Mucosa of rectum (tissue), 2 donors: ENCODE measurements around the gene ATF7.
"Not testable (repeated sequence)": the region's sequence is repeated elsewhere in the genome, so short reads cannot be mapped to it uniquely, and the experiment has no call there.

Experiments used
- H3K27ac ChIP-seq, 2 donors: one replicate each; pipeline ENCODE4 v1.7.0; 2013; ENCODE audit warnings: inconsistent platforms in 2 of 2, low read depth in 2 of 2, low read length in 2 of 2
- H3K27me3 ChIP-seq, 2 donors: one replicate each; pipeline ENCODE4 v1.7.0; 2013; ENCODE audit warnings: low read length in 2 of 2; ENCODE audit not compliant: control insufficient read depth in 2 of 2, insufficient read depth in 2 of 2
- H3K36me3 ChIP-seq, 2 donors: one replicate each; pipeline ENCODE4 v1.7.0; 2013; ENCODE audit warnings: low read length in 2 of 2; ENCODE audit not compliant: control insufficient read depth in 2 of 2, insufficient read depth in 2 of 2
- H3K4me1 ChIP-seq, 2 donors: one replicate each; pipeline ENCODE4 v1.7.0; 2013; ENCODE audit warnings: low read length in 2 of 2, mild to moderate bottlenecking in 1 of 2; ENCODE audit not compliant: control insufficient read depth in 2 of 2, insufficient read depth in 2 of 2
- H3K4me3 ChIP-seq, 2 donors: one replicate each; pipeline ENCODE4 v1.7.0; 2013; ENCODE audit warnings: low read length in 2 of 2
- H3K9ac ChIP-seq, 2 donors: one replicate each; pipeline ENCODE4 v1.7.0; 2013; ENCODE audit warnings: low read length in 2 of 2, low read depth in 1 of 2, mild to moderate bottlenecking in 1 of 2
- H3K9me3 ChIP-seq, 2 donors: one replicate each; pipeline ENCODE4 v1.7.0; 2013; ENCODE audit warnings: low read length in 2 of 2; ENCODE audit not compliant: control insufficient read depth in 2 of 2
- donor health status: healthy.
- donor health status: Normal muscosa, but diverticular disease.

The ATF7 gene

GRCh38 chr12:53657041-53657440, 30.9 kb upstream of the ATF7 start:
- Histone ChIP-seq H3K9me3 (no peaks in the 10 kb centered on the region), H3K4me1 (peaks cover 16 to 24% of the 10 kb centered on the region in 2 donors), H3K36me3 (no peaks in the 10 kb centered on the region), H3K27ac (no peak overlapping the region), H3K4me3 (no peak overlapping the region), H3K9ac (no peak overlapping the region), H3K27me3 (no peaks in the 10 kb centered on the region)

- Histone ChIP-seq H3K9me3 (no peaks in the 10 kb centered on the region), H3K9ac (no peak overlapping the region), H3K27ac (no peak overlapping the region), H3K27me3 (no peaks in the 10 kb centered on the region), H3K36me3 (no peaks in the 10 kb centered on the region), H3K4me1 (peaks cover 3 to 6% of the 10 kb centered on the region in 2 donors), H3K4me3 (no peak overlapping the region)
Measured at GRCh38 chr12:53653595-53653994, 27.4 kb upstream of the ATF7 start.

- no peak overlapping the region for H3K27ac ChIP-seq
- no peaks in the 10 kb centered on the region for H3K27me3 ChIP-seq
- H3K36me3 ChIP-seq: no peaks in the 10 kb centered on the region
- no peak overlapping the region for H3K4me3 ChIP-seq
- H3K9ac ChIP-seq: no peak overlapping the region
- H3K4me1 ChIP-seq: no peaks in the 10 kb centered on the region
- H3K9me3 ChIP-seq: no peaks in the 10 kb centered on the region
Measured at GRCh38 chr12:53652366-53652765, 26.2 kb upstream of the ATF7 start.

GRCh38 chr12:53651737-53652136, 25.6 kb upstream of the ATF7 start:
- no peak overlapping the region for H3K4me3 ChIP-seq
- no peaks in the 10 kb centered on the region for H3K4me1 ChIP-seq
- no peak overlapping the region for H3K27ac ChIP-seq
- H3K9me3 ChIP-seq: no peaks in the 10 kb centered on the region
- no peaks in the 10 kb centered on the region for H3K27me3 ChIP-seq
- no peaks in the 10 kb centered on the region for H3K36me3 ChIP-seq
- H3K9ac ChIP-seq: no peak overlapping the region

- not testable (repeated sequence) for H3K27ac ChIP-seq, H3K4me1 ChIP-seq, H3K9me3 ChIP-seq, H3K4me3 ChIP-seq, H3K27me3 ChIP-seq, H3K36me3 ChIP-seq, H3K9ac ChIP-seq
Measured at GRCh38 chr12:53646300-53646699, 20.1 kb upstream of the ATF7 start.

GRCh38 chr12:53645165-53645564, 19.0 kb upstream of the ATF7 start:
- no peak overlapping the region for H3K4me3 ChIP-seq
- H3K9ac ChIP-seq: no peak overlapping the region
- no peaks in the 10 kb centered on the region for H3K9me3 ChIP-seq
- no peaks in the 10 kb centered on the region for H3K36me3 ChIP-seq
- no peaks in the 10 kb centered on the region for H3K4me1 ChIP-seq
- H3K27me3 ChIP-seq: no peaks in the 10 kb centered on the region
- H3K27ac ChIP-seq: no peak overlapping the region

GRCh38 chr12:53644133-53644532, 18.0 kb upstream of the ATF7 start:
- Histone ChIP-seq H3K27ac (no peak overlapping the region), H3K36me3 (no peaks in the 10 kb centered on the region), H3K4me1 (no peaks in the 10 kb centered on the region), H3K9ac (no peak overlapping the region), H3K4me3 (no peak overlapping the region), H3K27me3 (no peaks in the 10 kb centered on the region), H3K9me3 (no peaks in the 10 kb centered on the region)

- no peaks in the 10 kb centered on the region for H3K36me3 ChIP-seq
- H3K4me3 ChIP-seq: no peak overlapping the region
- no peaks in the 10 kb centered on the region for H3K27me3 ChIP-seq
- no peak overlapping the region for H3K27ac ChIP-seq
- H3K4me1 ChIP-seq: no peaks in the 10 kb centered on the region
- no peaks in the 10 kb centered on the region for H3K9me3 ChIP-seq
- no peak overlapping the region for H3K9ac ChIP-seq
Measured at GRCh38 chr12:53643232-53643979, 17.2 kb upstream of the ATF7 start.

- H3K9me3 ChIP-seq: no peaks in the 10 kb centered on the region
- H3K4me1 ChIP-seq: no peaks in the 10 kb centered on the region
- H3K36me3 ChIP-seq: no peaks in the 10 kb centered on the region
- no peak overlapping the region for H3K27ac ChIP-seq
- no peak overlapping the region for H3K9ac ChIP-seq
- no peak overlapping the region for H3K4me3 ChIP-seq
- no peaks in the 10 kb centered on the region for H3K27me3 ChIP-seq
Measured at GRCh38 chr12:53638057-53638456, 11.9 kb upstream of the ATF7 start.

- no peak overlapping the region for H3K27ac ChIP-seq
- no peak overlapping the region for H3K4me3 ChIP-seq
- no peaks in the 10 kb centered on the region for H3K9me3 ChIP-seq
- no peaks in the 10 kb centered on the region for H3K4me1 ChIP-seq
- no peaks in the 10 kb centered on the region for H3K36me3 ChIP-seq
- no peak overlapping the region for H3K9ac ChIP-seq
- no peaks in the 10 kb centered on the region for H3K27me3 ChIP-seq
Measured at GRCh38 chr12:53636641-53637040, 10.5 kb upstream of the ATF7 start.

- not testable (repeated sequence) for H3K27me3 ChIP-seq, H3K27ac ChIP-seq, H3K4me3 ChIP-seq, H3K9me3 ChIP-seq, H3K9ac ChIP-seq, H3K36me3 ChIP-seq, H3K4me1 ChIP-seq
Measured at GRCh38 chr12:53635708-53636107, 9.5 kb upstream of the ATF7 start.
